Hepatocyte (in vitro differentiated cells): ENCODE results near the gene CD9.

ENCODE experiments used
- CTCF ChIP-seq: fragments of 200-600 bp; sonication (generic); IDR thresholded peaks from 2 replicates; pipeline ENCODE4 v1.5.1; 2016; ENCODE audit warnings: antibody characterized with exemption, mild to moderate bottlenecking; ENCODE audit not compliant: poor library complexity
- EZH2 ChIP-seq: fragments of 200-600 bp; sonication (generic); IDR thresholded peaks from 2 replicates; pipeline ENCODE4 v1.6.1; 2016; ENCODE audit warnings: antibody characterized with exemption, mild to moderate bottlenecking, borderline replicate concordance
- EZH2phosphoT487 ChIP-seq: fragments of 200-600 bp; sonication (generic); IDR thresholded peaks from one replicate; pipeline ENCODE4 v1.6.1; 2018; ENCODE audit warnings: antibody characterized with exemption, mild to moderate bottlenecking, low read depth, moderate library complexity; ENCODE audit not compliant: unreplicated experiment, severe bottlenecking

- TF ChIP-seq CTCF (no peak), EZH2phosphoT487 (no peak), EZH2 (no peak)
These were observed 42.7 kb upstream of the CD9 start for GRCh38 chr12:6157482-6157881.
